ENCODE measurements around the gene NUMB.

GRCh38 chr14:73261520-73262426, 196.6 kb downstream of the NUMB start:
- TF ChIP-seq, protein P1, sequence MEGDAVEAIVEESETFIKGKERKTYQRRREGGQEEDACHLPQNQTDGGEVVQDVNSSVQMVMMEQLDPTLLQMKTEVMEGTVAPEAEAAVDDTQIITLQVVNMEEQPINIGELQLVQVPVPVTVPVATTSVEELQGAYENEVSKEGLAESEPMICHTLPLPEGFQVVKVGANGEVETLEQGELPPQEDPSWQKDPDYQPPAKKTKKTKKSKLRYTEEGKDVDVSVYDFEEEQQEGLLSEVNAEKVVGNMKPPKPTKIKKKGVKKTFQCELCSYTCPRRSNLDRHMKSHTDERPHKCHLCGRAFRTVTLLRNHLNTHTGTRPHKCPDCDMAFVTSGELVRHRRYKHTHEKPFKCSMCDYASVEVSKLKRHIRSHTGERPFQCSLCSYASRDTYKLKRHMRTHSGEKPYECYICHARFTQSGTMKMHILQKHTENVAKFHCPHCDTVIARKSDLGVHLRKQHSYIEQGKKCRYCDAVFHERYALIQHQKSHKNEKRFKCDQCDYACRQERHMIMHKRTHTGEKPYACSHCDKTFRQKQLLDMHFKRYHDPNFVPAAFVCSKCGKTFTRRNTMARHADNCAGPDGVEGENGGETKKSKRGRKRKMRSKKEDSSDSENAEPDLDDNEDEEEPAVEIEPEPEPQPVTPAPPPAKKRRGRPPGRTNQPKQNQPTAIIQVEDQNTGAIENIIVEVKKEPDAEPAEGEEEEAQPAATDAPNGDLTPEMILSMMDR (IDR thresholded peaks at IDR 0.05; ENCODE audit: low read depth, low read length, missing input control), result no peak
- TF ChIP-seq HNF4A (conservative IDR thresholded peaks at IDR 0.05) (no peak), SP1 (IDR thresholded peaks at IDR 0.05) (no peak), FOXA1 (IDR thresholded peaks at IDR 0.05) (no peak), RAD21 (IDR thresholded peaks at IDR 0.05) (no peak), MAX (IDR thresholded peaks at IDR 0.05) (no peak), JUND (IDR thresholded peaks at IDR 0.05) (no peak), TAF1 (conservative IDR thresholded peaks at IDR 0.05) (no peak), EGR1 (IDR thresholded peaks at IDR 0.05; ENCODE audit: low read depth in 2 of 2) (no peak)
- TF ChIP-seq, protein P2, sequence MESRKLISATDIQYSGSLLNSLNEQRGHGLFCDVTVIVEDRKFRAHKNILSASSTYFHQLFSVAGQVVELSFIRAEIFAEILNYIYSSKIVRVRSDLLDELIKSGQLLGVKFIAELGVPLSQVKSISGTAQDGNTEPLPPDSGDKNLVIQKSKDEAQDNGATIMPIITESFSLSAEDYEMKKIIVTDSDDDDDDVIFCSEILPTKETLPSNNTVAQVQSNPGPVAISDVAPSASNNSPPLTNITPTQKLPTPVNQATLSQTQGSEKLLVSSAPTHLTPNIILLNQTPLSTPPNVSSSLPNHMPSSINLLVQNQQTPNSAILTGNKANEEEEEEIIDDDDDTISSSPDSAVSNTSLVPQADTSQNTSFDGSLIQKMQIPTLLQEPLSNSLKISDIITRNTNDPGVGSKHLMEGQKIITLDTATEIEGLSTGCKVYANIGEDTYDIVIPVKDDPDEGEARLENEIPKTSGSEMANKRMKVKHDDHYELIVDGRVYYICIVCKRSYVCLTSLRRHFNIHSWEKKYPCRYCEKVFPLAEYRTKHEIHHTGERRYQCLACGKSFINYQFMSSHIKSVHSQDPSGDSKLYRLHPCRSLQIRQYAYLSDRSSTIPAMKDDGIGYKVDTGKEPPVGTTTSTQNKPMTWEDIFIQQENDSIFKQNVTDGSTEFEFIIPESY (IDR thresholded peaks at IDR 0.05), result no peak
- TF ChIP-seq, protein P3, sequence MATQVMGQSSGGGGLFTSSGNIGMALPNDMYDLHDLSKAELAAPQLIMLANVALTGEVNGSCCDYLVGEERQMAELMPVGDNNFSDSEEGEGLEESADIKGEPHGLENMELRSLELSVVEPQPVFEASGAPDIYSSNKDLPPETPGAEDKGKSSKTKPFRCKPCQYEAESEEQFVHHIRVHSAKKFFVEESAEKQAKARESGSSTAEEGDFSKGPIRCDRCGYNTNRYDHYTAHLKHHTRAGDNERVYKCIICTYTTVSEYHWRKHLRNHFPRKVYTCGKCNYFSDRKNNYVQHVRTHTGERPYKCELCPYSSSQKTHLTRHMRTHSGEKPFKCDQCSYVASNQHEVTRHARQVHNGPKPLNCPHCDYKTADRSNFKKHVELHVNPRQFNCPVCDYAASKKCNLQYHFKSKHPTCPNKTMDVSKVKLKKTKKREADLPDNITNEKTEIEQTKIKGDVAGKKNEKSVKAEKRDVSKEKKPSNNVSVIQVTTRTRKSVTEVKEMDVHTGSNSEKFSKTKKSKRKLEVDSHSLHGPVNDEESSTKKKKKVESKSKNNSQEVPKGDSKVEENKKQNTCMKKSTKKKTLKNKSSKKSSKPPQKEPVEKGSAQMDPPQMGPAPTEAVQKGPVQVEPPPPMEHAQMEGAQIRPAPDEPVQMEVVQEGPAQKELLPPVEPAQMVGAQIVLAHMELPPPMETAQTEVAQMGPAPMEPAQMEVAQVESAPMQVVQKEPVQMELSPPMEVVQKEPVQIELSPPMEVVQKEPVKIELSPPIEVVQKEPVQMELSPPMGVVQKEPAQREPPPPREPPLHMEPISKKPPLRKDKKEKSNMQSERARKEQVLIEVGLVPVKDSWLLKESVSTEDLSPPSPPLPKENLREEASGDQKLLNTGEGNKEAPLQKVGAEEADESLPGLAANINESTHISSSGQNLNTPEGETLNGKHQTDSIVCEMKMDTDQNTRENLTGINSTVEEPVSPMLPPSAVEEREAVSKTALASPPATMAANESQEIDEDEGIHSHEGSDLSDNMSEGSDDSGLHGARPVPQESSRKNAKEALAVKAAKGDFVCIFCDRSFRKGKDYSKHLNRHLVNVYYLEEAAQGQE (IDR thresholded peaks at IDR 0.05), result no peak
